GM19467 (cell line): ENCODE measurements around the gene NHERF1.
A peak's percentile ranks its signal among the peaks of the same experiment; 100 is the strongest.

Experiments
- ATAC-seq: cut with Tn5 transposase; IDR thresholded peaks from one replicate; pipeline ENCODE4 v1.9.1; 2021; ENCODE audit warnings: mild to moderate bottlenecking, moderate library complexity; ENCODE audit not compliant: unreplicated experiment

Gene NHERF1

GRCh38 chr17:74767111-74767516, 18.7 kb downstream of the NHERF1 start:
- ATAC-seq: no peak

- ATAC-seq: no peak
Measured at GRCh38 chr17:74768069-74768762, 19.8 kb downstream of the NHERF1 start.

- ATAC-seq: no peak
Measured at GRCh38 chr17:74768763-74769114, 20.3 kb downstream of the NHERF1 start.

GRCh38 chr17:74769266-74769855, 20.9 kb downstream of the NHERF1 start:
- no peak for ATAC-seq

GRCh38 chr17:74769856-74770497, 21.5 kb downstream of the NHERF1 start:
- no peak for ATAC-seq

- ATAC-seq: no peak
Measured at GRCh38 chr17:74770498-74771318, 22.3 kb downstream of the NHERF1 start.

- ATAC-seq: no peak
Measured at GRCh38 chr17:74771319-74771914, 23.0 kb downstream of the NHERF1 start.

- ATAC-seq: no peak
Measured at GRCh38 chr17:74772053-74772452, 23.6 kb downstream of the NHERF1 start.

- ATAC-seq: no peak
Measured at GRCh38 chr17:74773414-74773813, 25.0 kb downstream of the NHERF1 start.

GRCh38 chr17:74773871-74774286, 25.5 kb downstream of the NHERF1 start:
- ATAC-seq: no peak

- no peak for ATAC-seq
Measured at GRCh38 chr17:74775409-74776043, 27.1 kb downstream of the NHERF1 start.

- peak; percentile 62 for ATAC-seq
Measured at GRCh38 chr17:74776044-74776962, 27.9 kb downstream of the NHERF1 start, which contains the start of gene NAT9. TSS of gene NAT9 (minus strand) at chr17:74776345. CDS start at chr17:74775698, 647 bp downstream.

GRCh38 chr17:74776990-74777389, 28.6 kb downstream of the NHERF1 start:
- ATAC-seq: no peak

- ATAC-seq: no peak
Measured at GRCh38 chr17:74777901-74778515, 29.6 kb downstream of the NHERF1 start.

GRCh38 chr17:74778960-74779359, 30.5 kb downstream of the NHERF1 start:
- ATAC-seq: no peak

- no peak for ATAC-seq
Measured at GRCh38 chr17:74779501-74779900, 31.1 kb downstream of the NHERF1 start.

GRCh38 chr17:74779948-74780400, 31.5 kb downstream of the NHERF1 start:
- ATAC-seq: no peak

GRCh38 chr17:74780443-74781238, 32.2 kb downstream of the NHERF1 start:
- ATAC-seq: no peak
